ENCODE data around the gene ZNF579.

GRCh38 chr19:55554302-55554701, 26.3 kb downstream of the ZNF579 start:
- TF ChIP-seq POLR2A (IDR thresholded peaks at IDR 0.05; ENCODE audit: low read length): no peak
- no peak for TF ChIP-seq ELK1 (IDR thresholded peaks at IDR 0.05; ENCODE audit: low read depth, low read length)

Measured in A549 (cell line).